ENCODE measurements around the gene CFAP410.
"Not testable (repeated sequence)": the region's sequence is repeated elsewhere in the genome, so short reads cannot be mapped to it uniquely, and the experiment has no call there.

Gene CFAP410

DNA sequence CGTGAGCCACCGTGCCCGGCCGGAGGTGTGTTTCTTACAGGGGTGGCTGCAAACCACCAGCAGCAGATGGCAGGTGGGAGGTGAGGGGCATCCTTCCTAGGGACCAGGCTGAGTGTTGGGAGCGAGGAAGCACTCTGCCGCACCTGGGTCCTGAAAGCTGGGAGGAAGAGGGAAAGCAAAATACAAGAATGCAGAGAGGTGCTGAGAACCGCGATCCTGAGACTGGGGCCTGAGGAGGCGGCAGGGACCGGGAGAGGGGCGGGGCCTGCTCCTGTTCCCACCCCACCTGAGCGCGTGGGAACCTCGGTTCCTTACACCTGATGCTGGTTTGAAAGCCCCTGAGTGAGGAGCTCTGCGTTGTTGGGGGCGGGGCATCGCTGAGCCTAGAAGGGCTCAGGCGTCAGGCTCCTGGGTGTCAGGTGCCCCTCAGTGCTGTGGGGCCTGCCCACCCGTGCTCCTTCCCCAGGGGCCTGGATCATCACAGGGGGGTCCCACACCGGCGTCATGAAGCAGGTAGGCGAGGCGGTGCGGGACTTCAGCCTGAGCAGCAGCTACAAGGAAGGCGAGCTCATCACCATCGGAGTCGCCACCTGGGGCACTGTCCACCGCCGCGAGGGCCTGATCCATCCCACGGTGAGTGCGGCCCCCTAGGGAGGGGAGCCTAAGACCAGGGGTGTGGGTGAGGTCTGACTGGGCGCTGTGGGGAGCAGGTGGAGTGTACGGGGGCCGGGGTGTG, 29.7 kb upstream of the CFAP410 start:
- DNase-seq (ENCODE audit: low spot score): no peak

DNA sequence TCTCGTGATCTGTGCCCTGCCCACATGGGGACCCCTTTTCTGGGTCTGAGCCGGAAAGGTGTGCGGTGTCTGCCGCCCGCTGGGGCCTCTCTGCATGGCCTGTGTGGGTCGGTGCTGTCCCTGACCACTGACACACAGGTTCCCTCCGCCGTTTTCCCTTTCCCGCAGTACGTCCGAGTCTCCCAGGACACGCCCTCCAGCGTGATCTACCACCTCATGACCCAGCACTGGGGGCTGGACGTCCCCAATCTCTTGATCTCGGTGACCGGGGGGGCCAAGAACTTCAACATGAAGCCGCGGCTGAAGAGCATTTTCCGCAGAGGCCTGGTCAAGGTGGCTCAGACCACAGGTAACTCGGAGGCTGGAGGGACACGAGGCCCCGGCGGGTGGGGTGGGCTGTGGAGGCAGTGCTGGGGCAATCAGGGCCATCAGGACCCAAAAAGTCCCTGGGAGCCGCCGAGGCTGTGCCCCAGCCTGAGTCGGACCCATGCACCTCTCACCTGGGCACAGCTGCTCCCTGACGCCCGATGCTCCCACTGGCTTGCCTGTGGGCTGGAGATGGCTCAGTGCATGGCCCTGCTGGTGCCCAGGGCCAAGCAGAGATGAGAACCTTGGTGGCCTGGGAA, 27.5 kb upstream of the CFAP410 start:
- DNase-seq (ENCODE audit: low spot score): no peak

DNA sequence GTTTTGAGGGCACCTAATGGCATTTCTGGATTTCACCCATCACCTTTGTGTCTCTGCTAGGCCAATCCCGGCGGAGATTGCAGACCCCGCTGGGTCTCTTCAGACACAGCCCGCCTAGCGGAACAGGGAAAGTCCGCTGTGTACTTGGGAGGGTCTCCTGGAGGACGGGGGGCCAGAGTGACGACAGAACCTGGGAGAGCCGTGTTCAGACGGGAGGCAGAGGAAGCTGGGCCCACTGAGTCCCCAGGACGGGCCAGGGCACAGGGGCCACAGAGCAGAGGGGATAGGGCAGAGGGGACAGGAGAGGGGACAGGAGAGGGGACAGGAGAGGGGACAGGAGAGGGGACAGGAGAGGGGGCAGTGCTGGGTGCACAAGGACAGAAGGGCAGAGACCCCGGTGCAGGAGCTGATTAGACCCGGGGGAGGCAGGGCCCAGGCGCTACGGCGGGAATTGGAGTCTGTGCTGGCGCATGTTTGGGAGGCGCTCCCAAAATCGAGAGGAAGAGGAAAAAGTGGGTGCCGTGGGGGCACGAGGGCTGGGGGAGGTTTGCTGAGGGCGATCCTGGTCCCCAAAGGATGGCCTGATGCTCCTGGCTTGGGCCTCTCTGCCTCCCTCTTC, 26.9 kb upstream of the CFAP410 start:
- no peak for DNase-seq (ENCODE audit: low spot score)

DNA sequence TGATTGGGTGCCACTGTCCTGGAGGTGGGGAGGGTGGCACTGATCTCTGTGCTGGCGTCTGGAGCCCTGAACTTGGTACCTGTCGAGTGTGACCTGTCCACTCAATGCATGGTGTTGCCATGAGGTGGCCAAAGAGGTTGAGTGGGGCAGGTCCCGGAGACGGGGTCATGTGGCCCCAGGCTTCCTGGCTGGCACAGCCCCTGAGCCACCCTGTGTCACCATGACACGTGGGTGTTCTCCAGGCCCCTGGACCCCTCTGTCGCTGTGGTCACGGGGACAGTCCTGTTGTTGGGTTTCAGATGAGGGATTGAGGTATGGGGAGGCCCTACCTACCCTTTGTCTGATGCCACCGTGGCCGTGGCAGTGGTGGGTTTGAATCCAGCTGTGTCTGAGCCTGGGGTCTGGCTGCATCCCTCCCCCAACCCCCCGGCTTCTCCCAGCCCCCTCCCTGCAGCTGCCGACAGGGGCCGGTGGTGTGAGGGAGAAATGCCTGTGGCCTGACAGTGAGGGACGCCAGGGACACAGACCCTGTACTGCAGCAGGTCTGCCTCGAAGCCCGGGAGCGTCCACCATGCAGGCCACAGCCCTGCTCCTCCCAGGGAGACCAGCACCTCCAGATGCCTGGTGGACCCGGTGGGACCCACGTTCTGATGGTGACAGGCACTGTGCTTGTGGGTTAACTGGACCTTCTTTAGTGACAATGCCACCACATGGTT, 26.2 kb upstream of the CFAP410 start:
- DNase-seq (ENCODE audit: low spot score): no peak

DNA sequence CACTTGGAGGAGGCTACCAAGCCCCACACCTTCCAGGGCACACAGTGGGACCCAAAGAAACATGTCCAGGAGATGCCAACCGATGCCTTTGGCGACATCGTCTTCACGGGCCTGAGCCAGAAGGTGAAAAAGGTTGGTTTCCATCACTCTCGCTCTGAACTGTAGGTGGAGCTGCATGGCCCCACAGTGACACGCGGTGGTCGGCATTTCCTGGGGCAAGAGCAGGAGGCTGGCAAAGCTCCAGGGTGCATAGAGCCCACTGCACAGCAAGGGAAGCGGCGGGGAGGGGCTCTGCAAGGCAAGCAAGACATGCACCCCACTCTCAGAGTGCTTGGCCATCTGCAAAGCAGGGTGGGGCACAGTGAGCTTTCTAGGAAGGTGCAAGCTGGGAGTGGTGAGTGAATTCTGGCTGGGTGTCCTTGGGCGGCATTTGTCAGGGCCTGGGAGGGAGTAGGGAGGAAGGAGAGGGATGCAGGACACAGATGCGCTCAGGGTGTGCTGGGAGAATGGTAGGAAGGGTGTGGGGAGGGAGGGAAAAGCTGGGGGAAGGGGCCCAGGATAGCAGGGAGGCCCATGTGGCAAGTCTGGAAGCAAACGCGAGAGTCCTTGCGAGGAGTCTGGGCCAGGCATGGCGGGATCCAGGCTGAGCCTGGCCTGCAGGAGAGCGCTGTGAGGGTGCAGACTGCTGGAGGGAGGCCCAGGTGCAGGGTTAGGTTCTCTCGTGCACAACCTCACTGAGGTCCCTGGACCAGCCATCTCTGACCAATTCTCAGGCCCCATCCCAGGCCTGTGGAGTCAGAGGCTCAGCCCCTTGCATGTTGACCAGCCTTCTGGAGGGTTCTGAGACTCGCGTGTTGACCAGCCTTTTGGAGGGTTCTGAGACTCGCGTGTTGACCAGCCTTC, 25.2 kb upstream of the CFAP410 start:
- DNase-seq (ENCODE audit: low spot score): no peak

DNA sequence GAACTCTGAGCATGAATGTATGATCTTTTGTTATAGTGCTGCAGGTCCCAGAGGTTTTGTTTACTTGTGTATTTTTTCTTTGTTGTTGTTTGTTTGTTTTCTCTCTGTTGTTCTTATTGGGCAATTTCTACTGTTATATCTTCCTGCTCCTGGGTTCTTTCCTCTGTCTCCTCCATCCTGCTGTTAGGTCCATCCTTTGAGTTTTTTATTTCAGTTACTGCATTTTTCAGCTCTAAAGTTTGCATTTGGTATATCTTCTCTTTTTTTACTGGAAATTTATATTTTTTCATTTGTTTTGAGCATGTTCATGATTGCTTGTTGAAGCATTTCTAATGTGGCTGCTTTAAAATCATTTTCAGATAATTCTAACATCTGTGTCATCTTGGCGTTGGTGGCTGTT, 24.1 kb upstream of the CFAP410 start:
- no peak for DNase-seq (ENCODE audit: low spot score)

DNA sequence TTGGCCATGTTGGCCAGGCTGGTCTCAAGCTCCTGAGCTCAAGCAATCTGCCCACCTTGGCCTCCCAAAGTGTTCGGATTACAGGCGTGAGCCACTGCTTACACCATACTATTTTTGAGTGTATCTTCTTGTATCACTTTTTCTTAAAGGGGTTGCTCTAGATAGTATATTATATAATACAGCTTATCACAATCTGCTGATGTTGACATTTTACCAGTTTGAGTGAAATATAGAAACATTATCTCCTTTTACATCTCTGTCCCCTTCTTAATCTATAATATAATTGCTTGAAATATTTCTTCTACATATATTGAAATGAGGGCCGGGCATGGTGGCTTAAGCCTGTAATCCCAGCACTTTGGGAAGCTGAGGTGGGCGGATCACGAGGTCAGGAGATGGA, 22.7 kb upstream of the CFAP410 start:
- DNase-seq (ENCODE audit: low spot score): not testable (repeated sequence)

DNA sequence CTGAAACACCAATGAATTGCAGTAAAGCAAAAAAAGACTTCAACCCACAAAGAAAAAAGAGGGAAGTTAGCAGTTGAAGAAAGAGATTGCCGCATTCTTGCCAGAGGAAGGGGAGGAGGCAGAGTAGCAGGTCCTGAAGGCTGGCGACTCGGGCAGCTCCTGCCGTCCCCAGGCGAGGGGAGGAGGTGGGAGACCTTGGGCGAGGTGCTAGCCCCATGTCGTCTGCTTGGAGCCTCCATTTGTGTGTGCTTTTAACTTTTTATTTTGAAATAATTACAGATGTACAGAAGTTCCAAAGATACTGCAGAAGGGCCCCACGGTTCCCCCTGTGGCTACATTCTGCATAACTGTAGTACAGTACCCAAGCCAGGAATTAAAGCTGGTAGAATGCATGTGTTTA, 21.0 kb upstream of the CFAP410 start:
- DNase-seq (ENCODE audit: low spot score): no peak

DNA sequence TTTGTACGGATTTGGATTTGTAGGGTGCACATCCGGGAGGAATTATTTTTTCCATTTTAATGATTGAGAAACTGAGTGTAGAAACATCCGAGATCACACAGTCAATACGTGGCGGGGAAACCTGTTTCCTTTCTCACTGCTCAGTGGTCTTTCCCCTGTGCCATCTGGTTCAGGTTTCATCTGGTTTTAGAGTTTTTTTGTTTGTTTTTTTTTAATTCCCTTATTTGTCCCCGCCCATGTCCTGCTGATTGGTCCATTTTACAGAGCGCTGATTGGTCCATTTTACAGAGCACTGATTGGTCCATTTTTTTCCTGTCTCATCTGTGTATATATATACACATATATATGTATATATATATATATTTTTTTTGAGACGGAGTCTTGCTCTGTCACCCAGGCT, 20.2 kb upstream of the CFAP410 start:
- DNase-seq (ENCODE audit: low spot score): no peak

DNA sequence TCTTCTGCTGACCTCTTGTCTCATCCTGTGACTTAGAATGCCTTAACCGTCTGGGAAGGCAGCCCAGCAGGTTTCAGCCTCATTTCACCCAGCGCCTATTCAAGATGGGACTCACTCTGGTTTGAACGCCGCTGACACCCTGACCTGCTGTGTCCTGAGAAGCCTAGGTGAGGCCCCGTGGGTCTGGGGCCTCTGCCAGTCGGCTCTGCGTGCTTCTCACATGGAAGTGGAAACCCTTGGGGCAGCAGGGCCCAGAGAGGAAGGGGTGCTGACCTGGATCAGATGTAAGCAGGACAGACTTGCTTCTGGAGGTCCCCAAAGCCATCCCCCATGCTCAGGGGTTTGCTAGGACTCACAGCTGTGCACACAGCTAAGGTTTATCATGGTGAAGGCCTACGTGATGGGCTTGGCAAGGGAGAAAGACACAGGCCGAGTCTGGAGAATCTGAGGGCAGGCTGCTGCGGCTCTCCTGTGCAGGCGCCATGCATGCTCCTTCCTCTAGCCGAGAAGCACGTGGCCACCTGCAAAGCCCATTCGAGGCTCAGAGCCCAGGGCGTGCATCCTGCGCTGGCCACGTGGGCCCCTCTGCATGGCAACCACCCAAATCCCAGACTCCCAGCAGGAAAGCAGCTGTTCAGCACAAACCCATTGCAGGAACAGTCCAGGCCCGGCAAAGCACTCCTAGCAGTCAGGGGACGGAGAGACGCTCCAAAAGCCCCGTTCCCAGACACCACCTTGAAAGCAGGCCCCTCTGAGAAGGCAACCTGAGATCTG, 18.1 kb upstream of the CFAP410 start:
- DNase-seq (ENCODE audit: low spot score): no peak

DNA sequence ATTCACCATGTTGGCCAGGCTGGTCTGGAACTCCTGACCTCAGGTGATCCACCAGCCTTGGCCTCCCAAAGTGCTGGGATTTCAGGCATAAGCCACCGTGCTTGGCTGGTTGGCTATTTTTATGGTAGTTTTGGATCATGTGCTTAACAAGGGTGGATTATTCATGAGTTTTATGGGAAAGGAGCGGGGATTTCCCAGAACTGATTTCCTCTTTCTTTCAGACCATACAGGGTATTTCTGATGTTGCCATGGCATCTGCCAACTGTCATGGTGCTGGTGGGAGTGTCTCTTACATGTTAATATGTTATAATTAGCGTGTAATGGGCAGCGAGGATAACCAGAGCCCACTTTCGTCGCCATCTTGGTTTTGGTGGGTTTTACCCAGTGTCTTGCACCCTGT, 17.4 kb upstream of the CFAP410 start:
- DNase-seq (ENCODE audit: low spot score): no peak

DNA sequence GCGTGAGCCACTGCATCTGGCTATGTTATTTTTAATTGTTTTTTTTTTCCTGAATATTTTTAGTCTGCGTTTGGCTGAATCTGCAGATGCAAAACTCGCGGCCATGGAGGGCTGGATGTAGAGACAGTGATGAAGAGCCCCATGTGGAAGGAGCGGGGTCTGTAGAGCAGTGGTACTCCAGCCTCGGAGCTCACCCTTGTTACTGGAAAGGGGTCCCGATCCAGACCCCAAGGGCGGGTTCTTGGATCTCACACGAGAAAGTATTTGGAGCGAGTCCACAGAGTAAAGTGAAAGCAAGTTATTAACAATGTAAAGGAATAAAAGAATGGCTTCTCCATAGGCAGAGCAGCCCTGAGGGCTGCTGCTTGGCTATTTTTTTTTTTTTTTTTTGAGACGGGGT, 17.0 kb upstream of the CFAP410 start:
- no peak for DNase-seq (ENCODE audit: low spot score)

DNA sequence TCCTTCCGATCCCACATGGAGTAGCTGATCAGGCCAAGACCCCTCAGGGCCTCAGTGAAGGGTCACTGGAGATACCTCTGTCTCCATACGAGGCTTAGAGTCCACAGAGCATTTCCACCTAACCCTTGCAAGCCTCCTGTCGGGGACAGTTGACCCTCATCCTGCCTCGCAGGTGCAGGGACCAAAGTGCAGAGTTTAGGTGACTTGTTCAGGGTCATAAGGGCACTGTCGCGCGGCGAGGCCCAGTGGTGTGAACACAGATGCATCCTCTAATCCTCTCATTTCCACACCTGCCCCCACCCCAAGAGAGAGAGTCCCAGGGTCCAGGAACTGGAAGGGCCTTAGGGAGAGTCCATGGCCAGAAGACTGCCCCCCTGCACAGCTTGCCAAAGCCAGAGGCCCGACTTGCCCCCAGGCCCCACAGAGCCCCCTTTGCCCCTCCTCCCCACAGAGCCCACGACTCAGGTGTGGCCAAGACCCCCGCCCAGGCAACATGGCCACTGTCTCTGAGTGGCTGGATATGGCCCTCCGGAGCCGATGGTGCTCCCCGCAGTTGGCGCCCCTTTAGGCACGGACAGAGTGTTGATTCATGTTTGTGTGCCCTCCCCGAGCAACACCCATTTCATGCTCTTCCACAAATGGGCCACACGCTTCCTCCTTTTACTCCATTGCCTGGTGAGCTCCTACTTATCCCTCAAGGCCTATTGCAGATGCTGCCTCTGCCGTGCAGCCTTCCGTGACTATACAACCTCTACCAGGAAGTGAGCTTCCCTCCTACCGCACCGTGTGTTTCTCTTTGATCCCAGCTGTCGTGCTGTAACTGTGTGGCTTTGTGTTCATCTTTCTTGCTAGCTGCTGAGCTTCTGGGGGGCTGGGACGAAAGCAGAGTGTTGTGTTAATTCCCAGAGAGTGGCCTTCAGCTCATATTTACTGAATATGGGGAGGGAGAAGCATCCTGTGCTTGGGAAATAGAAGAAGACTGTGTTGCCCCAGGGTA, 15.9 kb upstream of the CFAP410 start:
- no peak for DNase-seq (ENCODE audit: low spot score)

DNA sequence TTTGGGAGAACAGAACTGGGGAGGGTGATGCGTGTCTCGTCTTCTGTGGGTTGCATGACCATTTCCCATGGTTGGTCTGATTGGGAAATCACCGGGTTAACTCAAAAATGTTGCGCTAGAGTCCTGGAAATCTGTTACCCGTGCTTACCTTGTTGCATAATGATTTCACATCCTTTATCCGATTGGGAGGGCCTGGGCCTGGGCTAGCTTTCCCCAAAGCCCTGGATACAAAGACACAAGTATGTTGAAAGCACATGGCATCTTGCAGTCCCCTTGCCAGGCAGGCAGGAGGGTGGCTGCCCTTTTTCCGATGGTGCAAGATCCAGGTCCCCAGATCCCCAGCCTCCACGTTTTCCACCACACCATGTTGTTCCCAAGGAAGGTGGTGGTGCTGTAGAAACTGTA, 14.8 kb upstream of the CFAP410 start:
- DNase-seq (ENCODE audit: low spot score): no peak

DNA sequence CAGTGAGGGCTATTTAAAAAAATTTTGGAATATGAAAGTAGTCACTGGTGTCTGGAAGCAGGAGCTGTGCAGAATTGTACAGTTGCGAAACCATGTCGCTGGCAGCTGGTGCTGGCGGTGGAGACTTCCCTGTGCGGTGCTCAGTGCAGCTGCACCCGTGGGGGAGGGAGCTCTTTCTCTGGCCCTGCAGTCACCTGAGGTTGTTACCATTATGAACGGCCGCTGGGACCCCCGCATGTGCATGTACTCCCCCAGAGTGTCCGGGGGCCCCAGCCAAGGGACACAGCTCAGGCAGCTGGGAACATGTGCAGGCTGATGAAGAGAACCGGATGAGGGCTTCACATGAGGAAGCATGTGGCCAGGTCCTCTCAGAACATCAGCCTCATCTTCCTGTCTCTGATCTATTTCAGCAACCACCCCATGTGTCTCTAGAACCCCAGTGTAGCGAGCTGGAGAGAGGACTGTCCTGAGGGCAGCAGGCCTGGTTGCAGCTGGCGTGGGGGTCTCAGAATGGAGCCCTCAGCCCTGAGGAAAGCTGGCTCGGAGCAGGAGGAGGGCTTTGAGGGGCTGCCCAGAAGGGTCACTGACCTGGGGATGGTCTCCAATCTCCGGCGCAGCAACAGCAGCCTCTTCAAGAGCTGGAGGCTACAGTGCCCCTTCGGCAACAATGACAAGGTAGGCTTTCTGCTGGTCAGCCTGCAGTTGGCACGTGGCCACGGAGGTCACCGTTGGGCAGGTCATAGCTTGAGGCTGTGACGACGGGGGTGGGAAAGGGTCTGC, 14.2 kb upstream of the CFAP410 start, which contains the start of gene TRPM2:
Gene TRPM2 (plus strand): TSS at position 431 of the 780 bp plus-strand sequence. CDS start 80 bp downstream, at position 511.
- DNase-seq (ENCODE audit: low spot score): peak; percentile 31

DNA sequence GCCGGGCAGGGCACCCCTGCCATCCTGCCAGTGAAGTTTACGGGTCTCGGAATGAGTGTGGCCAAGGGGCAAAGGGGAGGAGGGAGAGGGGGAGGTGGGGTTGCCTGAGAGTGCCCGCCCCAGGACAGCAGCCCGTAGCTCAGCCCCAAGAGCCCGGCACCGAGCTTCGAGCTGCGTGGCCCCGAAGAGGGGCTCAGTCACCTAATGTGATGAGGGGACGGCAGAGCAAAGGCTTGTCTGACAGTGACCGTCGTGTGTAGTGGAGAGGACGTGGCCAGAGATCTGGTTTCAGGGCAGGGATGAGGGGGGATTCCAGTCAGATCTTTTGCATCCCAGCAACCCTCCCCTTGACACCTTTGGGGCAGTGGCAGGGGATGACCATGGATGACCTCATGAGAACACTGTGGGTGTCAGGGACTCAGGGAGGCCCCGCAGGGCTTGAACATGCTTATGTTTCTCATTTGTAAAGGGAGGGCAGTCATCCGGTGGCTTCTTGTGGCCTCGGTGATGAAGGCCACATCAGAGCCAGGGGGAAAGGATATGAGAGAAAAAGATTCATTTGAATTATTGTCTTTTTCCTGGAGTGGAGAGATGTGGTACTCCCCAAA, 13.2 kb upstream of the CFAP410 start:
- DNase-seq (ENCODE audit: low spot score): no peak

DNA sequence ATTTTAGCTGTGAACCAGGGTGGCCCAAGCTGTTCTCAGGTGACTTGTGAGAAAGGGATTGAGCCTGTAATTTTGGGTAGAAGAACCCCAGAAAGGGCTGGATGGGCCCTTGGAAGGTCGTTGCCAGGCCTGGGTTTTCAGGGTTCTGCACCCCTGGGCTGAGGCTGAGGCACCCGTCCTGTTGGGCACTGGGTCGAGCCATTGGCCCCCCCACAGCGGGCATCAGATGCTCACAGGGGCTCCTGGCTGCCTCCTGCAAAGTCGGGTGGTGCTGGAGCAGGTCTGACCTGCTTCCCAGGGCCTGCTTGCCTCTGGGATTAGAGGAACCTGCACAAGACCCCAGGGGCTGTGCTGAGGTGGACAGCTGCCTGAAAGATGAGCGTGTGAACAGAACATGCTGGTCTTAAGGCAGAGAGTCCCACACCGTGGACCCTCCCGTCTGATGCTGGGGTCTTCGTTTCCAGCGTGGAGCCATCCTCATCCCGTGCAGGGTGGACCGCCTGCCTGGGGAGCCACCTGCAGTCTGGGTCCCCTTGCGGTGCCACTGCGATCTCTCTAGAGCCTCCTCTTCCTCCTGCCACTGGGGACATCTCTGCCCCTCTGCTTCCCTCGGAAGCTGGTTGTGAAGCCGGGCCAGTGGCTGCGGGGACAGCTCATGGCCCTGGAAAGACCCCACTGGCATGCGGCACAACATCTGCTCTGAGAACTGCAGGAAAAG, 12.5 kb upstream of the CFAP410 start:
- DNase-seq (ENCODE audit: low spot score): no peak
